Naive thymus-derived CD8-positive, alpha-beta T cell (primary cell): ENCODE data around the gene GTF2IRD1. TPM values are rescaled to one million over a fixed set of nuclear protein-coding genes. Genes with fewer than 3 reads are reported as not detected.

Experiments
- polyA plus RNA-seq, 3 donors: library from polyadenylated mRNA; unstranded; fragments of 300-500 nt; fragmentation: Illumina TruSeq; gene quantifications; one replicate each; pipeline ENCODE4 v1.2.3, GENCODE V29; 2021
- total RNA-seq, 8 experiments: library from RNA in 2 of 8; stranded (reverse) in 2 of 8; gene quantifications; one replicate each; pipeline ENCODE4 v1.2.3 and lab custom pipeline; 2021 to 2026

Gene GTF2IRD1
- total and polyA plus RNA-seq, 5 experiments from 2014 or later = 1.3 to 1.8 TPM; not detected in 3

Other genes with a start within 250 kb of the GTF2IRD1 start
- gene LAT2, start 243.9 kb upstream of the GTF2IRD1 start, total RNA-seq = 1 to 10 TPM; 5.8 to 6.4 TPM
- gene LAT2, start 243.9 kb upstream of the GTF2IRD1 start, polyA plus RNA-seq = 1 to 10 TPM in 1 of 3 donors, under 1 TPM in 2; 0.57 to 2.3 (median 0.97) TPM
- 10 to 100 TPM; 15.6 to 16.4 TPM for gene RFC2, start 199.5 kb upstream of the GTF2IRD1 start, total RNA-seq
- gene RFC2, start 199.5 kb upstream of the GTF2IRD1 start, polyA plus RNA-seq = 10 to 100 TPM; 20.3 to 26.1 (median 22.5) TPM
- gene CLIP2, start 164.5 kb upstream of the GTF2IRD1 start, total RNA-seq = 1 to 10 TPM; 4.9 to 5.2 TPM
- under 1 TPM; 0.20 to 0.32 (median 0.23) TPM for gene CLIP2, start 164.5 kb upstream of the GTF2IRD1 start, polyA plus RNA-seq
- gene GTF2I, start 203.8 kb downstream of the GTF2IRD1 start, total RNA-seq = 100 to 1,000 TPM; 185 to 206 TPM
- 10 to 100 TPM; 55.4 to 78.6 (median 68.1) TPM for gene GTF2I, start 203.8 kb downstream of the GTF2IRD1 start, polyA plus RNA-seq